Subcutaneous abdominal adipose tissue (tissue), 5 donors: ENCODE measurements around the gene TRNT1.

Experiments
- H3K27ac ChIP-seq: one replicate; pipeline ENCODE4 v1.7.0; 2013; ENCODE audit warnings: low read depth, mild to moderate bottlenecking, inconsistent platforms, low read length, moderate library complexity
- H3K27me3 ChIP-seq, 5 donors: one replicate each; pipeline ENCODE4 v1.7.0; 2013; ENCODE audit warnings: low read length in 5 of 5, inconsistent platforms in 1 of 5; ENCODE audit not compliant: control insufficient read depth in 5 of 5, insufficient read depth in 4 of 5
- H3K36me3 ChIP-seq, 5 donors: one replicate each; pipeline ENCODE4 v1.7.0; 2013; ENCODE audit warnings: low read length in 5 of 5; ENCODE audit not compliant: control insufficient read depth in 5 of 5, insufficient read depth in 5 of 5
- H3K4me1 ChIP-seq, 5 donors: one replicate each; pipeline ENCODE4 v1.7.0; 2013; ENCODE audit warnings: low read length in 5 of 5, mild to moderate bottlenecking in 3 of 5, moderate library complexity in 1 of 5; ENCODE audit not compliant: control insufficient read depth in 5 of 5, insufficient read depth in 5 of 5
- H3K4me3 ChIP-seq, 5 donors: one replicate each; pipeline ENCODE4 v1.7.0; 2013; ENCODE audit warnings: low read length in 5 of 5, low read depth in 1 of 5
- H3K9ac ChIP-seq, 5 donors: one replicate each; pipeline ENCODE4 v1.7.0; 2013; ENCODE audit warnings: low read length in 5 of 5, mild to moderate bottlenecking in 4 of 5, moderate library complexity in 3 of 5
- H3K9me3 ChIP-seq, 5 donors: one replicate each; pipeline ENCODE4 v1.7.0; 2013; ENCODE audit warnings: low read length in 5 of 5; ENCODE audit not compliant: control insufficient read depth in 5 of 5
- donor health status: healthy.
- donor health status: healthy.
- donor health status: healthy.
- donor health status: healthy.
- donor health status: healthy.

The TRNT1 gene

GRCh38 chr3:3170998-3171397 is 44.3 kb downstream of the TRNT1 start:
- no peak overlapping the region for H3K9ac ChIP-seq
- peak overlapping the region; percentile 51 for H3K27ac ChIP-seq
- H3K9me3 ChIP-seq = no peaks in the 10 kb centered on the region
- H3K36me3 ChIP-seq = peaks cover 47 to 80% (median 64%) of the 10 kb centered on the region in 5 donors
- peaks cover 0 to 25% (median 0%) of the 10 kb centered on the region in 5 donors for H3K4me1 ChIP-seq
- H3K4me3 ChIP-seq = no peak overlapping the region
- no peaks in the 10 kb centered on the region for H3K27me3 ChIP-seq

DNA sequence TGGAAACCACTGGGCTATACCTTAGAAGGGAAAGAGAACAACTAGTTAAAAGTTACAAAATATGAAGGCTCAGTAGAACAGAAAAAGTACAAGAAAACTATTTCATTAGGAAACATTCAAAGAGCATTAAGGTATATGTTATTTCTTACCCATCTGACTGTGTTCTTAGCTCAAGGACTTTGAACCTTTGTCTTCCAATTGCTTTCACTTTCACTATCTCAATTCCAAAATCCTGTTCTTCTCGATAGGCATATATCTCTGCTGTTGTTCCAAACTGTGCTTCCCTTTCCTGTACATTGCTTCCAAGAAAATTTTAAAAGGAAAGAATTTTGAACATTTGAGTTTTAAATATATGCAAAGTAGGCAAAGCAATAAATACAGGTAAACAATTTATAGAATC is 45.9 kb downstream of the TRNT1 start:
- peak overlapping the region in 3 of 5 donors; percentile 19 to 63 (median 47) for H3K9ac ChIP-seq
- H3K4me3 ChIP-seq = peak overlapping the region in 2 of 5 donors; percentile 5 to 14
- no peaks in the 10 kb centered on the region for H3K27me3 ChIP-seq
- H3K9me3 ChIP-seq = no peaks in the 10 kb centered on the region
- H3K27ac ChIP-seq = peak overlapping the region; percentile 51
- H3K36me3 ChIP-seq = peaks cover 34 to 64% (median 49%) of the 10 kb centered on the region in 5 donors
- H3K4me1 ChIP-seq = peaks cover 0 to 29% (median 5%) of the 10 kb centered on the region in 5 donors

DNA sequence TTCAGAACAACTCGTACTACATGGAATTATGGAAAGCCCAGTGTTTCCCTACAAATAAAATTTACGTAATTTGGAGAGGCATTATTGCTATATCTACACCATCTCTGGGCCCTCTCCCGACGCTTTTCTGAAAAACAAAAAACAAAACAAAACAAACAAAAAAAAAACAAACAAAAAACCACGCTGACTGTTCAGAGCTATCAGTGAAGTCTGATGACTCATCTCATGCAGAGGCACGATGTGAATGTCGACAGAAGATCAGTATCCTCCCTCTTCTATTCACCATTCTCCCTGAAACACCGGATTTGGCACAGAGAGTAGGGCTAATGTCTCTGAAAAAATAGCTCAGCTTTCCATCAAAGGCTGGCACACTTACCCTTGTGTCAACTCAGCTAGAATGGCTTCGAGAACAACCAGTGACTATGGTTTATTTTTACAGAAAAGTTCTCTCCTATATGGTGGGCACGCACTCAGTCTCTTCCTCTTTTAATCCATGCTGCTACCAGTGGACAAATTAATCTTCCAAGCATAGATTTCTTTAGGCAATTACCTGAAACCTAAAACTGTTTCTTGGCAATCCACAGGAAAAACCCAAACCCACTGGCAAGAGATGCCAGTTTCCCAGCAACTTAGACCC is 51.2 kb downstream of the TRNT1 start:
- peak overlapping the region; percentile 5 to 96 (median 93) for H3K9ac ChIP-seq

GRCh38 chr3:3178498-3179328 is 52.0 kb downstream of the TRNT1 start:
- peak overlapping the region; percentile 93 to 96 (median 94) for H3K9ac ChIP-seq
- H3K4me1 ChIP-seq = peaks cover 5 to 29% (median 22%) of the 10 kb centered on the region in 5 donors
- H3K27ac ChIP-seq = peak overlapping the region; percentile 83
- H3K4me3 ChIP-seq = peak overlapping the region; percentile 67 to 99 (median 99)
- H3K9me3 ChIP-seq = no peaks in the 10 kb centered on the region
- peaks cover 3 to 13% (median 9%) of the 10 kb centered on the region in 5 donors for H3K36me3 ChIP-seq
- no peaks in the 10 kb centered on the region for H3K27me3 ChIP-seq

More for the DNA sequence above, 51.2 kb downstream of the TRNT1 start:
- H3K36me3 ChIP-seq = peaks cover 8 to 20% (median 16%) of the 10 kb centered on the region in 5 donors
- peak overlapping the region; percentile 67 to 99 (median 99) for H3K4me3 ChIP-seq
- H3K9me3 ChIP-seq = no peaks in the 10 kb centered on the region
- H3K4me1 ChIP-seq = peaks cover 5 to 30% (median 22%) of the 10 kb centered on the region in 5 donors
- peak overlapping the region; percentile 38 for H3K27ac ChIP-seq
- no peaks in the 10 kb centered on the region for H3K27me3 ChIP-seq

DNA sequence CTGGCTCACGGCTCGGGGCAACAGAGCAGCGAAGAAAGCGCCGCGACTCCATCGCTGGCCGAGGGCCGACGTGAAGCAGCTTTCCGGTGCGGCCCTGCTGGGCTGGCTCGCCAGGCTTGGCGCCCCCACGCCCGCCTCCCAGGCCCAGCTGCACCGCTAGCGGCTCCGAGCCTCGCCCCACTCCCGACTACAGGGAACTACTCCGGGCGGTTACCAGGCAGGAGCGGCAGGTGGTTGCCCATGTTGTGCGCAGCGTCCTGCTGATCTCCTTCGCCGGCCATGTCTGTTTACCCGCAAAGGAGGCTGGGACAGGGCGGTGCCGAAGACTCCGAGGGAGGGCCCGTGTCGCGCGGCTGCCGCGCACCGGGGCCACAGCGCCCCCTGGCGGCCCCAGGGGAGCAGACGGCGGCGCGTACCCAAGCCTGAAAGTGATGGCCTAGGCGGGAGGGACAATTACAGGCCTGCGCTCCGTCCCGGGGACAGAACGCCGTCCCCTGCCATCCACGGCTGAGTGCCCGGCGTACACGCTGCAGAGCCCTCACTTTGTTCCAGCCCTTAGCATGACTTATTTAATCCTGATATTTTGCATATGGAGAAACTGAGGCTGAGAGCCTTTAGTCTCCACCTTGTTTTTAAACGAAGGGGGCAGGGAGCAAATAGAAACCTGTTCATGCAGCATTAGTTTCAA is 52.8 kb downstream of the TRNT1 start, which contains the start of gene CRBN:
Gene CRBN, minus strand, starts transcription at position 285 of the 688 bp plus-strand sequence. Its CDS starts 4 bp downstream, at position 281.
- Histone ChIP-seq H3K4me3 (peak within 1 kb of the TSS; percentile 67 to 99 (median 99)), H3K27me3 (no peaks in the 10 kb centered on the region), H3K9ac (peak within 1 kb of the TSS; percentile 93 to 96 (median 94)), H3K36me3 (peaks cover 0 to 6% (median 5%) of the 10 kb centered on the region in 5 donors), H3K27ac (peak within 1 kb of the TSS; percentile 83), H3K9me3 (no peaks in the 10 kb centered on the region), H3K4me1 (peaks cover 5 to 23% (median 21%) of the 10 kb centered on the region in 5 donors)

DNA sequence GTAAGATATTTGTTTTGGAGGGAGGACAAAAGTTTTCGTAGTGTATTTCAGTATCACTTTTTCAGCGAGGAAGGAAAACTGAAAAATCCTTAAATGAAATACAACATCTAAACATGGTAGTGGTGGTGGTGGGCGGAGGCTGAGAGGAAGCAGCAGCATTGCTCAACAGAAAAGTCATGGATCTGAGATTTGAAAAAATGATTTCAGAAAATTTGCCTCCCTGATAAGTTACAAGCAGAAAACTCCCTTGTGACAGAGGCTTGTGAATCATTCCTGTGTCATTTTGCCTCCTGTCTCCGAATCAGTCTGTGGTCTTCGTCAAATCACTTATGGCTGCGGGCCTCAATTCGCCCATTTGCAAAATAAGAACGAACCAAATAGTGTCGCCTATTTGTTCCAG is 53.7 kb downstream of the TRNT1 start:
- no peaks in the 10 kb centered on the region for H3K27me3 ChIP-seq
- no peak overlapping the region for H3K9ac ChIP-seq
- peaks cover 0 to 5% (median 2%) of the 10 kb centered on the region in 5 donors for H3K36me3 ChIP-seq
- no peak overlapping the region for H3K27ac ChIP-seq
- no peak overlapping the region for H3K4me3 ChIP-seq
- peaks cover 5 to 23% (median 21%) of the 10 kb centered on the region in 5 donors for H3K4me1 ChIP-seq
- no peaks in the 10 kb centered on the region for H3K9me3 ChIP-seq

GRCh38 chr3:3184876-3185275 is 58.1 kb downstream of the TRNT1 start:
- Histone ChIP-seq H3K4me3 (no peak overlapping the region), H3K4me1 (peaks cover 0 to under 1% (median 0%) of the 10 kb centered on the region in 5 donors), H3K9ac (no peak overlapping the region), H3K27ac (no peak overlapping the region), H3K9me3 (peaks cover 0 to 8% (median 6%) of the 10 kb centered on the region in 5 donors), H3K27me3 (no peaks in the 10 kb centered on the region), H3K36me3 (no peaks in the 10 kb centered on the region)

GRCh38 chr3:3189102-3189727 is 62.5 kb downstream of the TRNT1 start:
- no peak overlapping the region for H3K9ac ChIP-seq
- no peaks in the 10 kb centered on the region for H3K27me3 ChIP-seq
- no peak overlapping the region for H3K27ac ChIP-seq
- H3K36me3 ChIP-seq = no peaks in the 10 kb centered on the region
- no peak overlapping the region for H3K4me3 ChIP-seq
- peaks cover 0 to 8% (median 6%) of the 10 kb centered on the region in 5 donors for H3K9me3 ChIP-seq
- no peaks in the 10 kb centered on the region for H3K4me1 ChIP-seq

- no peak overlapping the region for H3K4me3 ChIP-seq
- H3K4me1 ChIP-seq = no peaks in the 10 kb centered on the region
- no peak overlapping the region for H3K9ac ChIP-seq
- H3K27me3 ChIP-seq = no peaks in the 10 kb centered on the region
- H3K9me3 ChIP-seq = peaks cover 0 to 8% (median 6%) of the 10 kb centered on the region in 5 donors
- H3K27ac ChIP-seq = no peak overlapping the region
- no peaks in the 10 kb centered on the region for H3K36me3 ChIP-seq
Observed at GRCh38 chr3:3189961-3190360, 63.2 kb downstream of the TRNT1 start.
